GM11168 (cell line): ENCODE measurements around the gene RAB11A.

Experiments used
- in situ Hi-C: fragments of 300-500 bp; cut with MboI; formaldehyde crosslinking; loops from one replicate; pipeline ENCODE4 v1.12.0; 2022; ENCODE audit warnings: low sequenced_read_pairs; ENCODE audit not compliant: unreplicated experiment

RAB11A gene

DNA sequence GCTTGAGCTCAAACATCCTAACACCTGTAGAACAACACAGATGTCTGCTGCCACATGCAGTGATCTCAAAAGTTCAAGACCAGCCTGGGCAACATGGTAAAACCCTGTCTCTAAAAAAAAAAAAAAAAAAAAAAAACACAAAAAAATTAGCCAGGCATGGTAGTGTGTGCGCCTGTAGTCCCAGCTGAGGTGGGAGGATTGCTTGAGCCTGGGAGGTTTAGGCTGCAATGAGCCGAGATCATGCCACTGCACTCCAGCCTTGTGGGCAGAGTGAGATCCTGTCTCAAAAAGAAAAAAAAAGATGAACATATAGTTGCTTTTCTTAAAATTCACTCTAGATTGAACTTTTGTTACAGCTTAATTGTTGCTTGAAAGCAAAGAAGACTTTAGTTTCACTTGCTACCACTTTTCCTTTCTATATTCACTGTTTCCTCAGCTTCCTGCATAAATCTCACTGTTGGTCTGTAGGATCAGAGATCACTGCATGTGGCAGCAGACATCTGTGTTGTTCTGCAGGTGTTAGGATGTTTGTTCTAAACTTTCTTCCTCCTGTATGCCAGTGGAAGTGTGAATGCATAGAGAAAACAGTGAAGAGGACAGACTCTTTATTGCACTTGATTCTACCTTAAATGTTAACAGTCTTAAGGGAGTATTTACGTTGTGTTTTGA, 12.6 kb downstream of the RAB11A start:
- in situ Hi-C loops, result no loop called here

DNA sequence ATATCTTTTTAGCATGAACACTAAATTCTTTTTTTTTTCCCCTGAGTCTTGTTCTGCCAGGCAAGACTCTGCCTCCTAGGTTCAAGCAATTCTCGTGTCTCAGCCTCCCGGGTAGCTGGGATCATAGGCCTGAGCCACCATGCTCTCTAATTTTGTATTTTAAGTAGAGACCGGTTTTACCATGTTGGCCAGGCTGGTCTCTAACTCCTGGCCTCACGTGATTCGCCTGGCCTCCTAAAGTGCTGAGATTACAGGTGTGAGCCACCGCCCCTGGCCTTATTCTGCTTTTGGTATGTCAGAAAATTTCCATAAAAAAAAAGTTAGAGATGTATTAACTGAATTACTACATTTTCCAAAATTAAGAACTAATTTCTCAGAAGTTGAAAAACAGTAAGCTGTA, 14.3 kb downstream of the RAB11A start:
- in situ Hi-C loops, result no loop called here

DNA sequence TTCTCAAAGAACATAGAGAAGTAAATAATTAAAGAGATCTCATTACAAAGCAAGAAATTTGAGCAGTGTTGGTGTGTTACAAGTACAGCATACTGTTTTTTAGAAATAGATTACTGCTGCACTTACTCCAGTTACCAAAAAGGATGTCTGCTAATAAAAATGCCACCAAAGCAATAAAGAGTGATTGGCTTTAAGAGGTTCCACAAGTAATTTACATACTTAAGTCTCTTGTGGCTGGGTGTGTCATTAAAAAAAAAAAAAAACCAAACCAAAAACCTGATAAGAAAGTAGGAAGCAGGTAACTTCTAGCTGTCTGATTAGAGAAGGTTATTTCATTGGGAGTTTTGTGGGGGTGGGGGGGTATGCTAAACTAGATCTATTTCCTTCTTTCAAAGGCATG, 15.2 kb downstream of the RAB11A start:
- in situ Hi-C loops, result no loop called here

DNA sequence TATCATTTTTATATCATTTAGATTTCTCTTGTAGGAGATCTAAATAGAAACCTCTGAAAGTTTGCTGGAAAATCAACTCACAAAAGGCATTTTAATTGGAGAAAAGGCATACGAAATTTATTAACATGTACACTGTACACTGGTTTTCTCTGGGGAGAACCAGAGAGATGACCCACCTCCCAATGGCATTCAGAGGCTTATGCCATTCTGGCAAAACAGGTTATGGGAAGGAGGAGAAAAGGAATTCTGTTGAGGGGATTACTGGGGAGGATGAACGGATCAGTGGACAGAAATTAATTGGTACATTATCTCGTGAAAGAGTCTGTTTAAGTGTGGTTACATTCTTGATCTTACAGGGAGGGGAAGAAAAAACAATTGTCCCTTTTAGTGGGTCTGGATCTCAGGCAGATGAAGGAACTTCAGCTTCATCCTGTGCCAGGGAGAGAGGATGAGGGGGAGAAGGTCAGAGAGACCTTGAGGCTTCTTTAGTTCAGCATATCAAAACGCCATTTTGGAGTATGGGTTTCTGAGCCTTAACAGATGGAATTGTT, 16.5 kb downstream of the RAB11A start:
- in situ Hi-C loops, result no loop called here

DNA sequence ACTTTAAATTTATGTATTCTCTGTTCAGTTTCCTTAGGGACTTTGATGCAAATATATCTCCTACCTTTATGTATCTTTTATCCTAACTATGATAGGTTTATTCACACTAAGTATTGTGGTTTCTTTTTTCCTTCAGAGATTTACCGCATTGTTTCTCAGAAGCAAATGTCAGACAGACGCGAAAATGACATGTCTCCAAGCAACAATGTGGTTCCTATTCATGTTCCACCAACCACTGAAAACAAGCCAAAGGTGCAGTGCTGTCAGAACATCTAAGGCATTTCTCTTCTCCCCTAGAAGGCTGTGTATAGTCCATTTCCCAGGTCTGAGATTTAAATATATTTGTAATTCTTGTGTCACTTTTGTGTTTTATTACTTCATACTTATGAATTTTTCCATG, 18.3 kb downstream of the RAB11A start:
- in situ Hi-C loops, result no loop called here

DNA sequence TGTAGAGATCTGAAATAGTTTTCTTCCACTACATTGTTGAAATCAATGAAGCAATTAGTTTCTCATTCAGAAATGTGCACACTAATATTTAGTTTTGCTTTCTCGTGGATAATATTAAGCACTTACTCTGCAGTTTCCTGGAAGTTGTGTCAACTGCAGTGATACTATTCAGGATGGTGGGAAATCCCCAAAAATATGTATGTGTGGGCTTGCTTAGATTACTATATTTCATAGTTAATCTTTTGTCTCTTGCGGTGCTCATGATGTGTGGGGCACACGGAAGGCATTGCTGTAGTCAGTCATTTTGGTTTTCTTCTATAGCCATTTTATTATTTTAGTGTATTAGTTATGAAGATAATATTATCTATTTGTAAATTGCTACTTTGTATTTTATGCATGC, 19.7 kb downstream of the RAB11A start:
- in situ Hi-C loops, result no loop called here

DNA sequence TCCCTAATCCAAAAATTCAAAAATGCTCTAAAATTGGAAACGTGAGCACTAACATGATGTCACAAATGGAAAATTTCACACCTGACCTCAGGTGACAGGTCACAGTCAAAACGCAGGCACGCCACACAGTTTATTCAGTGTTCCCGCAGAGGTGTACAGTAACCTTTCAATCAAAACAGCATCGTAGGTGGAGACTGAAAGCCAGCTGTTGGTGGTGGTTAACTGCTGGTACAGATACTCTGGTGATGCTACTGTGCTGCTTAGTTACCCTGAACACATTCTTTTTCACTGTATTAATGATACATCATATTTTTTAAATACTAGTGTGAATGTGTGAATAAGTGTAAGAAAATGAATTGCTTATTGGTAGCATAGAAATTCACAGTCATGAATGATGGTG, 23.8 kb downstream of the RAB11A start:
- in situ Hi-C loops, result no loop called here

DNA sequence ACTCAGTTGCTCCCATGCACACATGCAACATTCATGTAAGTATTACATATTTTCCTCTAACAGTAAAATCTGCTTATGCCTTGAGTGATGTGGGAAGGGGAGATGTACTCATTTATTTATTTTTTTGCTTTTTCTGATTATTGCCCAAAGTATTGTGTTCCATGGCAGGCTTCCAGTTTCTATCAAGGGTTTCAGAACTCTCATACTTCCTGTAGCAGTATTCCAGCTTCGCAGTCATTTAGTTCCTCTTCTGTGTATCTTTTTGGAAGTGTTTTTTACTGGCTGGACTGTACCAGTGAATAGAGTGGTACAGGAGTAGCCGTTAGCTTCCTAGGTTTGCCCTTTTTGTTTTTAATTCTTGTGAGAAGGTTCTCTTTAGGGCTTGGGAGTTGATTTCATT, 26.9 kb downstream of the RAB11A start:
- in situ Hi-C loops, result no loop called here

DNA sequence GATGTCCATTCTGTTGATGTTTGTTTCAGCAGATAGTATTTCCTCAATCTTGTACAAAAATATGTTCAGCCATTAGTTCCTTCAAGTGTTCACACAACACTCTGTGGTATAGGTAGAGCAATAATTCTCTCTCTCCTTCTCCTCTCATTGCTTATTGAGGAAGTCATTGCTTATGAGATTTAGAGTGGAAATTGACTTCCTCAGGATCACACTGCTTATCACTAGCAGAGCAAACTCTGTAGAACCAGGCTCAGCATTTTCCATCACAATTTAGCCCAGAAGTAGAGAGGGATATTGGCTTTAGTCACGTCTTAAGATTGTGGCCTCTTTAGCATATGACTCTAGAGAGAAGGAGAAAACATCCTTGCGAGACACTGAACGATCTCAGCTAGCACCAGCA, 31.2 kb downstream of the RAB11A start:
- in situ Hi-C loops, result no loop called here

DNA sequence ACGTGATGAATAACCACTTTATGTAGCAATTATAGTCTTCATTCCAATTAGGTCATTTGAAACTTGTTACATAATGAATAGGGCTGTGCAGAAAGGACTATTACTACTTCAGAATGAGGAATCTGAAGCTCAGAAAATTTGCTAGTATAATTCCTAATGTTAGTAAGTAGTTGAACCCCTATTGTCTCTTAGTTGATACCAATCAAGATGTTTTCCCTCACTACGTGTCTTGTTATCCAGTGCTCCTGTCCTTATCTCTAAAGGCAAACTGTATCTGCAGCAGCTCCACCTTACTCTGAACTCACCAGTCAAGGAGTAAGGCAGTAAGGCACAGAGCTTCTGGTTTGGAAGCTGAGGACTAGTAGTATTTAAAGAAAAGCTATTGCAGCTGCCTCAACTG, 32.0 kb downstream of the RAB11A start:
- in situ Hi-C loops, result no loop called here

DNA sequence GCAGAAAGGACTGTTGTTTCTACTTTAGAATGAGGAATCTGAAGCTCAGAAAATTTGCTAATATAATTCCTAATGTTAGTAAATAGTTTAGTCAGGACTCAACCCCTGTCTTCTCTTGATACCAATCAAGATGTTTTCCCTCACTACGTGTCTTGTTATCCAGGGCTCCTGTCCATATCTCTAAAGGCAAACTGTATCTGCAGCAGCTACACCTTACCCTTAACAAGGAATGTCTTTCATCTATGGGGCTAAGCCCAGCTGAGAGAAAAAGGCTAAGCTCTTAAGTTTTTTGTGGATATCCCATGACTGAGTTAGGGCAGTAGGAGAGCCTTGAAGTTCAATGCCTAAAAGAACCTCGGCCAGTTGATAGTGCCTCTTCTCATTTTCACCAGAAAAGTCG, 32.5 kb downstream of the RAB11A start:
- in situ Hi-C loops, result no loop called here

DNA sequence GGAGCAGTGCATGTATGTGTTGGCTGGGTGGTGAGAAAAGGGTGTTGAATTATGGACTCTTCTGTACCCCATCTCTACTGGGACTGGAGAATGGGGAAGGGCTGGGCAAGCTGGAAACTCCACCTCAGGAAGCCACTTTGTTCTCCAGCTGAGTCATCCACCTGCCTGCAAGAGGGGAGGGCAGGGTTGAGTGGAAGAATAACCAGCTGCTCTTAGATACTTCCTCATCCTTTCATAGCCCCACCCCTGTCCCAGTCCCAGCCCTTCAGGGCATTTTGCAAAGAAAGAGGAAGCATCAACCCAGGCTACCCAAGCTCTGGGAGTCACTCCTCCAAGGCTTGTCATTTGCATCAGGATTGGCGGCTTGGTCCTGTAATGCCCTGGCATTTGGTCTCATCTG, 33.1 kb downstream of the RAB11A start:
- in situ Hi-C loops, result no loop called here

DNA sequence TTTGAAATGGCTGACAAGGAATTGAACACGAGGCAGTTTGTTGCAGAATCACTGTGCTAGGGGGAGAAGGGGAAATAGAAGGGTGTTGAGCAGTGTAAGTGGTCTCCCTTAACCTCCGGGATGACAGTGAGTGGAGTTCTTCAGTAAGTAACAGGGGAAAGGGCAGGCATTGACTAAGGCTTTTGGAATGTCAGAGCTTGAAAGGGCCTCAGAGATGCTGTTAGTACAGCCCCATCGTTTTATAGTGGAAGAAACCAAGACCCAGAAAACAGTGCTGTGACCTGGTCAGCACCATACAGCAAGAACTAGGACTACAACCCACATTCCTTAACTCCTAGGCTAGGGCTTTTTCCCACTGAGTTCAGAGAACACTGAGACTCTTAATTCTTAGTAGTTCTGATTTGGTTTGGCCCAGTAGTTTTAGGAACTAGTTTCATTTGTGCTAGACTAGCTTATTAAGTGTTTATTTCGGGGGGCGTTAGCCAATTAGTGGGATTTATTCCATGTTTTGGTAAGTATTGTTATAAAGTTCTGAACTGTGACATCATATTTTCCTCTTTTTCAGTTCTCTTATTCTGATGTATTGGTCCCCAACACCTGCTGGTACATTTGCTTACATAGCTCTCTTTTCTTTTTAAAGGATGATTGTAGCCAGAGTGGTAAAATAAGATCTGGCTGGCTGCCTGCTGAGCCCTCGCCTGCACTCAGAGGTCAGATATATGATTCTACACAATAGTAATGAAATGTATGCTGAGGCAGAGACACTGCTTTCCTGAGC, 34.2 kb downstream of the RAB11A start:
- in situ Hi-C loops, result no loop called here

DNA sequence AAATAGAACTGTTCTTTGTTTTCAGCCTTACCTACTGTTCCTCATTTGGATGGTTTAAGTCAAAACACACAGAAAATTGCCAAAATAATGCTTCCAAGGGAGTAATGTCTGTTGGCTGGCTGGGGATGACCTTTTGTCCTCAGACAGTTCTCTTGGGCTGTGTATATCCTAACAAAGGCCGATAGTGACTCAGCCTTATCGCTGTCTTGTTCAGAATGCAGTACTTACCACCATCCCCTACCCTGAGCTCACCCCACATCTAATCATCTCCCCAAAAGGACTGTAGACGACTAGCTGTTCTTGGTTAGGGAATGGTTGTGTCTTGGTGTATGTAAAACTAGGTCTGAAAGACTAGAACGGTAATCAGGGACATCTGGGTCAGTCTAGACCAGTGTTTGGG, 35.0 kb downstream of the RAB11A start:
- in situ Hi-C loops, result no loop called here

DNA sequence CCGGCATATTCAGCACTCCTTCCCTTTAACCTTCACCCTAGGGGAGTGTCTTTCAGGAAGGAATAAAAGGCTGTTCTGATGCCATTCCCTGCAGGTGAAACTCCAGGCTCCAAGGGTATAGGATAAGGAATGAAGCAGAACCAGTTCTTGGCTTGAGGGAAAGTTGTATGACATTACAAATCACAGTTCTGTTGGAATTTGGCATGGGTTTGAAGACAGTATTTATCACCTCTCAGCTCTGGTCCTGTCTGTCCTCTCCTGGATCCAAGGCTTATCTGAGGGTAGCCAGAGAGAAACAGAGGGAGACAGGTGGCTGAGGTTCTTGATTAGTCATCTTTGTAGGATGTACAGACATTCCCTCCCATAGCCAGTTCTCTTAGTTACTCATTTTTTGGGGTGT, 37.1 kb downstream of the RAB11A start:
- in situ Hi-C loops, result no loop called here

DNA sequence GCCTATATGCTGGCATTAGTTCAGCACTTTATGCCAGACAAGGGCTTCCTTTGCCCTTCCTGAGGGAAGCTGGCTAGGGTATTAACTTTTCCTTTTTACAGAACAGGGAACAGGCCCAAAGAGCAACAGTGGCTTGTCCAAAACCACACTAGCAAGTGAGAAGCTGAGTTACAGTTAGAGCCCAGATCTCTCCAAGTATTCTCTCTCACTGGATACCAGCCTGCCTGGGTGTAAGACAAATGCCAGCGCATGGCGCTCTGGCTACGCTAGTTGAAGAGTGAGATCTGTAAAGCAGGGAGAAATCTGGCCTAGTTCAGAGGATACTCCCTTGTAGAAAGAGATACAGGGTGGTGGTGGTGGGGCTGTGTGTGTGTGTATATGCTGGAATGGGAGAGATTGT, 38.4 kb downstream of the RAB11A start:
- in situ Hi-C loops, result no loop called here

DNA sequence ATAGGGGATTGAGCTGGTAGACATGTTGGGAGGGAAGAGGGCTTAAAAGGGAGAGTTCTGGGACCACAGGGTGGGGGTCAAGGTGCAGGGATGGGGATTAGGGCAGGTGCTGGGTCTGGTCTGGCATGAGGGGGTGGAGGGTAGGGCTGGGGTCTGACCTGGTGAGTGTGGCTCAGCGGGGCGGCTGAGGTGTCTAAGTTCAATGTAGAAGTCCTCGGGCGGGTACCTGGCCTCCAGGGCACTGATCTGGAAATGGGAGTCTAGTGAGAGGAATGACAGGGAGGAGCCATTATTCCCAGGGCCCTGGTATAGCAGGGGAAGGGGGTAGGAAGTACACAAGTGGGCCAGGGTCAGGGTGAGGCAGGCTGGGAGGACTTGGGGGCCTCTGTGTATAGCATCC, 39.6 kb downstream of the RAB11A start:
- in situ Hi-C loops, result no loop called here

DNA sequence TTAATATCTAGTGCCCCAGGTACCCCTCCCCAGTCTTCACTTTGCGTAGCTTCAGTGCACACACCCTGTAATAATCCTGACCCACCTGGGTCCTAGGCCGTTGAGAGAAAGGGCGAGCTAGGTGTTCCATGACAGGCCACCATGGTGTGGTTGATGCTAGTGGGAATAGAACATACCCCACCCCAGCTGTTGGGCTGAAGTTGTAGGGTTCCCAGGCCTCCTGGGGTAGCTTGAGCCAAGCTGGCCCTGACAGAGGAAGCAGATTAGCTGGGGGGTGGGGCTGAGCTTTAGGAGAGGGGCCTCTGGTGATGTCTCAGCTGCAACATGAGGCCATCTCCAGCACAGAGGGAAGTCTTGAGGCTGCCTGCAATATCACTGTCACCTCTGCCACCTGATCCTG, 40.5 kb downstream of the RAB11A start:
- in situ Hi-C loops, result no loop called here

DNA sequence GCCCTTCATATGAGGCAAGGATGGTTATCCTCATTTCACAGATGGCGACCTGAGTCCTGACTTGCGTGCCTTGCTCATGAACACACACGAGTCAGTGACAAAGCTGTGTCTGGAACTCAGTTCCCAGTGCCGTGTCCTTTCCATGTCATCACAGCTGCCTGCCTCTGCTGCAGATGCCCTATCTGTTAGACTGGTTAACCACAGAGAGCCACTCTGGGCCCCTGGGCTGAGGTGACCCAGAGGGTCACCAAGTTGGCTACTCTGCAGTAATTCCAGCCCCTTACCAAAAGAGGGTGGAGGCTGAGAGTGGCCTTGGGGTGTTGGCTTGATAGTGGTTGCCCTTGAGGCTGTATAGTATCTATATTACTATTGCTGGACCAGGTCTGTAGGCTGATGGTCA, 41.0 kb downstream of the RAB11A start:
- in situ Hi-C loops, result no loop called here

DNA sequence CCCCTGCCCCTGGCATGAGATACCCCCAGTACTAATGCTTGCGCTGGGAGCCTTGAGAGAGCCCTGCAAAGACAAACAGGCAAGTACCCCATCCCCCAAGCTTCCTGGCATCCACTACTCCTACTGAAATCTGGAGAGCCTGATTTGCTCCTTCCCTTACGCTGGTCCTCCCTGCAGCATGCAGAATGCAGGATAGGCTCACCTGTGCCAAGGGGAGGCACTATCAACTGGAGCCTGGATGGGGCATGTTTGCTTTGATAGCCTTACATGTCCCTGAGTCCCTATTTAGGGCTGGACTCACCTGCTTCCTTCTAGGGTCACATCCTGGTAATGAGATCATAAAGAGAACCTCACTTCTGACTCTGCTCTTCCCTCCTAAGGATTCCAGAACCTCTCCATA, 42.9 kb downstream of the RAB11A start:
- in situ Hi-C loops, result no loop called here

DNA sequence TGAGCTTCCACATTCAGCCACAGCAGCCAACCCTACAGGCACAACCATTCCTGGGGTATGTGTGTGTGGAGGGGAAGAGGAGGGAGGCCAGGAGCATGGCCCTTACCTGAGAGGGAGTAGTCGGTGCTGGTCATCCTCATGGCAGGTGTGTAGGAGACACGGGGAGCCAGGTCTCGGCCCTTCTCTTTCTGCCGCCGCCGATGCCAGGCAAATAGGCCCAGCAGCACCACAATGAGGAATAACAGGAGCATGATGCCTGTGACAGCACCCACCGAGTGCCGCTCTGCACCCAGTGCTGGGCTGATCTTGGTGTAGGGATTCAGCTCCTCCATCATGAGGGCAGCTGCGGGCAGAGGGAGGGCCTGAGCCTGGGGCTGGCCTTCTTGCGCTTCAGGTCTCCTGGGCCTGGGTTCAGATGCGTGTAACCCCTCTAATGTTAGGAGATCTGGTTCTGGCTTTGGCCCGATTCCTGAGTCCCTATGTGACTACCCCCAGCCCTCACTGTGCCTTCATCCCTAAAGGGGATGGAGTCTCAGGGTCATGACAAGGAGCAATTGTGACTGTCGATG, 44.4 kb downstream of the RAB11A start:
- in situ Hi-C loops, result no loop called here

DNA sequence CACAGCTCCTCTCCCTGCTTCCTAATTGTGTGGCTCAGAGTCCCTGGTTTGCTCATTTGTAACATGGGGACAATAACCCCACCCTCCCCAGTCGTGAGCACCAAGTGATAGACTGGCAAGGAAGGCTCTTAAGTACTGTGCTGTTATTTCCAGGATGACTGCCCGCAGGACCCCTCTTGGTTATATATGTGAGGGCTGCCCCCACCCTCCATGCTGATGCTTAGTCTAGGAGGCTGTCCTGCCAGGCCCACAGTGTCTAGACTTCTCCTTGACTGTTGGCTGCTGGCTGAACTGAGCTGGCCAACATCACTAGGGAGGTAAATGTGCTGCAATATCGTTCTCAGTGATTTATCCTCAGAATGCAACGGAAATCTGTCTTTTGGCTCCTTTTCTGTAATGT, 45.1 kb downstream of the RAB11A start:
- in situ Hi-C loops, result no loop called here
